OCI-LY7 (cell line): ENCODE results near the gene ALPK3. TPM values are rescaled to one million over a fixed set of nuclear protein-coding genes. Genes with fewer than 3 reads are reported as not detected.

Experiments
- BruUV-seq: library from RNA; stranded (reverse); fragments of 400-500 nt; replicated peaks from 2 replicates; lab custom pipeline; 2021; lab: Mats Ljungman, UMichigan
- CTCF ChIA-PET: fragments of 300-600 bp; sonication (Branson Sonifier 250); formaldehyde crosslinking; loops from one replicate; lab custom pipeline; 2022; ENCODE audit warnings: antibody characterized with exemption; ENCODE audit not compliant: unreplicated experiment; lab: Charles Lee
- POLR2A ChIA-PET: fragments of 300-600 bp; sonication (Branson Sonifier 250); formaldehyde crosslinking; loops from one replicate; lab custom pipeline; 2022; ENCODE audit warnings: antibody characterized with exemption; lab: Charles Lee
- DNase-seq: peaks from one replicate; pipeline ENCODE4 v3.0.0-alpha.2; 2015; ENCODE audit warnings: low spot score
- H2AFZ ChIP-seq: fragments of 200-600 bp; sonication (generic), shearing (Covaris generic); 2 replicates; pipeline ENCODE4 v1.6.1; 2014; ENCODE audit warnings: mild to moderate bottlenecking, antibody characterized with exemption, low read length, moderate library complexity
- H3K27ac ChIP-seq: fragments of 200-600 bp; sonication (generic); 2 replicates; pipeline ENCODE4 v1.5.1; 2014; ENCODE audit warnings: mixed run types, low read depth, mild to moderate bottlenecking, moderate library complexity, low read length, inconsistent platforms; ENCODE audit not compliant: poor library complexity, severe bottlenecking
- H3K36me3 ChIP-seq: fragments of 200-600 bp; sonication (generic); 2 replicates; pipeline ENCODE4 v1.6.1; 2014; ENCODE audit warnings: mild to moderate bottlenecking, antibody characterized with exemption, low read length, moderate library complexity, mixed read lengths; ENCODE audit not compliant: insufficient read depth
- H3K4me1 ChIP-seq: fragments of 200-600 bp; sonication (generic); 2 replicates; pipeline ENCODE4 v1.5.1; 2014; ENCODE audit warnings: mild to moderate bottlenecking, low read length; ENCODE audit not compliant: insufficient read depth, poor library complexity, severe bottlenecking
- H3K4me2 ChIP-seq: fragments of 200-600 bp; sonication (generic); 2 replicates; pipeline ENCODE4 v1.6.1; 2014; ENCODE audit warnings: mild to moderate bottlenecking, low read length
- H3K4me3 ChIP-seq: fragments of 200-600 bp; sonication (generic); 2 replicates; pipeline ENCODE4 v1.5.1; 2014; ENCODE audit warnings: mild to moderate bottlenecking, low read depth, low read length; ENCODE audit not compliant: poor library complexity, severe bottlenecking
- H3K79me2 ChIP-seq: fragments of 200-600 bp; sonication (generic); 2 replicates; pipeline ENCODE4 v1.6.1; 2016; ENCODE audit warnings: low read depth, mild to moderate bottlenecking, low read length, moderate library complexity, mixed read lengths; ENCODE audit not compliant: insufficient read depth
- H3K9me2 ChIP-seq: fragments of 200-600 bp; sonication (generic); 2 replicates; pipeline ENCODE4 v1.6.1; 2016; ENCODE audit warnings: mild to moderate bottlenecking, low read length, mixed read lengths; ENCODE audit not compliant: insufficient read depth
- H3K9me3 ChIP-seq: fragments of 200-600 bp; sonication (generic); 2 replicates; pipeline ENCODE4 v1.6.1; 2014; ENCODE audit warnings: mild to moderate bottlenecking, mixed run types, low read length, mixed read lengths
- H4K20me1 ChIP-seq: fragments of 200-600 bp; sonication (generic); 2 replicates; pipeline ENCODE4 v1.6.1; 2014; ENCODE audit warnings: mild to moderate bottlenecking, antibody characterized with exemption, low read length, moderate library complexity, mixed read lengths; ENCODE audit not compliant: insufficient read depth
- EZH2phosphoT487 ChIP-seq: fragments of 200-600 bp; sonication (generic); IDR thresholded peaks from 2 replicates; pipeline ENCODE4 v1.6.1; 2018; ENCODE audit warnings: low read depth, borderline replicate concordance, mild to moderate bottlenecking, mixed run types, antibody characterized with exemption, low read length, moderate library complexity, mixed read lengths
- intact Hi-C: fragments of 100-400 bp; cut with micrococcal nuclease; formaldehyde crosslinking; loops from one replicate; pipeline ENCODE4 v1.10.0; 2022; ENCODE audit not compliant: unreplicated experiment
- total RNA-seq, 2 experiments: library from RNA; depleted of rRNA in 1 of 2; stranded (reverse); fragments of >200 nt in 1 of 2; shearing (Covaris generic) in 1 of 2; gene quantifications; 2 replicates each; pipeline ENCODE4 v1.2.3, GENCODE V29; 2014 to 2022
- TF ChIP-seq, protein P1 (sequence below): fragments of 200-600 bp; sonication (generic); conservative IDR thresholded peaks from 2 replicates; pipeline ENCODE4 v1.5.1; 2014; ENCODE audit warnings: mild to moderate bottlenecking, antibody characterized with exemption, low read length, moderate library complexity, mixed read lengths

ALPK3 gene
- total RNA-seq, 2 experiments from 2014 or later = 0.16 to 0.23 TPM

DNA sequence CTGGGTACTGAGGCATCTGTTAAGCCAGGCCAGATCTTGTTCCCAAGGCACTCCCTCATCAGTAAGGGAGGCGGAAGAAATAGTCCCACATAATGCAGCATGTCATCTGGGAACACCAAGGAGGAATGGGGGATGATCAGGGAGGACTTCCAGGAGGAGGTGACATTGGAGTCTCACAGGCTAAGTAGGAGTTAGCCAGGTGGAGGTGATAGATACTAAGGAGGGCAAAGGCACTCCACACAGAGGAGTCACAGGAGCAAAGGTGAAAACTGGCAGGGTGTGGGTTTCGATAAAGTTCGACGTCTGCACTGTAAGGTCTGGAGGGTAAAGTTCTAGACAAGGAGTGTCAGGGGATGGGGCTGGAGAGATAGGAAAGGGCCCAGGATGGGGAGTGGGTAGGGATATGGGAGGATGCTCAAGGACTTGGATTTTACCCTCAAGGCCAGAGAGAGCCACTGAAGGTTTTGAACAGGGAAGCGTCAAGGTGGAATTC is 73.6 kb downstream of the ALPK3 start:
- no peaks in the 10 kb centered on the region for H3K4me1 ChIP-seq
- no peaks in the 10 kb centered on the region for H3K36me3 ChIP-seq
- no peak overlapping the region for H3K27ac ChIP-seq
- ChIA-PET POLR2A (no interaction called here), CTCF (no interaction called here)
- H3K79me2 ChIP-seq = no peaks in the 10 kb centered on the region
- H3K9me2 ChIP-seq = no peaks in the 10 kb centered on the region
- no peak overlapping the region for H2AFZ ChIP-seq
- no peaks in the 10 kb centered on the region for H4K20me1 ChIP-seq
- H3K4me2 ChIP-seq = no peak overlapping the region
- no peak overlapping the region for H3K4me3 ChIP-seq
- no peak for DNase-seq
- no TSS peak for BruUV-seq
- intact Hi-C loops = no loop called here
- TF ChIP-seq EZH2phosphoT487 = no peak
- TF ChIP-seq, protein P1, sequence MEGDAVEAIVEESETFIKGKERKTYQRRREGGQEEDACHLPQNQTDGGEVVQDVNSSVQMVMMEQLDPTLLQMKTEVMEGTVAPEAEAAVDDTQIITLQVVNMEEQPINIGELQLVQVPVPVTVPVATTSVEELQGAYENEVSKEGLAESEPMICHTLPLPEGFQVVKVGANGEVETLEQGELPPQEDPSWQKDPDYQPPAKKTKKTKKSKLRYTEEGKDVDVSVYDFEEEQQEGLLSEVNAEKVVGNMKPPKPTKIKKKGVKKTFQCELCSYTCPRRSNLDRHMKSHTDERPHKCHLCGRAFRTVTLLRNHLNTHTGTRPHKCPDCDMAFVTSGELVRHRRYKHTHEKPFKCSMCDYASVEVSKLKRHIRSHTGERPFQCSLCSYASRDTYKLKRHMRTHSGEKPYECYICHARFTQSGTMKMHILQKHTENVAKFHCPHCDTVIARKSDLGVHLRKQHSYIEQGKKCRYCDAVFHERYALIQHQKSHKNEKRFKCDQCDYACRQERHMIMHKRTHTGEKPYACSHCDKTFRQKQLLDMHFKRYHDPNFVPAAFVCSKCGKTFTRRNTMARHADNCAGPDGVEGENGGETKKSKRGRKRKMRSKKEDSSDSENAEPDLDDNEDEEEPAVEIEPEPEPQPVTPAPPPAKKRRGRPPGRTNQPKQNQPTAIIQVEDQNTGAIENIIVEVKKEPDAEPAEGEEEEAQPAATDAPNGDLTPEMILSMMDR = no peak
- H3K9me3 ChIP-seq = no peaks in the 10 kb centered on the region

DNA sequence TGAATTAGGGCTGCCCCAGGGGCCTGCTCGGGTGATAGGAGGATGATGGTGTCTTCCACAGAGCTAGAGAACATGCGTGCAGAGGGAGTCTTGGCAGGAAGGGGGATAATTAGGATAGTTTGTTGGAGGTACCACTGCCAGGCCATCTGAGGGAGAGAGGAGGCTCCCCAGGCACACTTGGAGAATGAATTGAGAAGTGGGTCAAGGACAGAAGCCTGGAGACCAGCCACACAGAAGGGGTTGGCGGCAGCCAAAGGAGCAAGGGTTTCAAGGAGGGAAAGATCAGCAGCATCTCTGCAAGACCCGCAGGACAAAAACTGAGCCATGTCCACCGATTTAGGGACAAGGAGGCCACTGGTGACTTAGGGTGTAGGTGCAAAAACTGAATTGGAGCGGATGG is 74.2 kb downstream of the ALPK3 start:
- BruUV-seq = no TSS peak
- POLR2A ChIA-PET = no interaction called here

DNA sequence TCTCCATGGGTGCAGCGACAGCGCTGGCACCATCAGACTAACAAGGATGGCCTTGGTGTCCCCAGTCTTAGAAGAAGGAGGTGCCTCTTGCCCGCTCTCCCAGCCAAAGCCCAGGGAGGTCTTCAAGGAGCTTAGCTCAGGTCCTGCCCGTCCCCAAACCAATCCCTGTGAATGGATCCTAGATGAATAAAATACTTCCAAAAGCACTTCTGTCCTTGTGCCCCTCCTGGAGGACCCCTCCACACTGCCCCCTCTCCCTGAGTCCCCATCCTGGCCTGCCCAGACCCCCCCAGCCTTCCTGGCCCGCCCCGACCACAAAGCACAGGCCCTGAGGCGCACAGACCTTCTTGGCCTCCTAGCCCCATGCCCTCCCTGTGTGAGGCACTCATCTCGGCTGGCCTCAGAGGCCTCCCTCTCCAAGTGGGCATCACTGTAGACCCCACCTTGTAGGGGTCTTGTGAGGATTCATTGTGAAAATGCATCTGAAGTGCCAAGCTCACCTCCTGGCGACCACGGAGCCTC is 75.7 kb downstream of the ALPK3 start:
- Histone ChIP-seq H3K4me1 (no peaks in the 10 kb centered on the region), H3K9me3 (no peaks in the 10 kb centered on the region), H3K79me2 (no peaks in the 10 kb centered on the region), H3K4me3 (no peak overlapping the region), H3K27ac (no peak overlapping the region), H3K36me3 (no peaks in the 10 kb centered on the region), H2AFZ (no peak overlapping the region), H4K20me1 (no peaks in the 10 kb centered on the region), H3K9me2 (no peaks in the 10 kb centered on the region), H3K4me2 (no peak overlapping the region)
- TF ChIP-seq EZH2phosphoT487 = no peak
- TF ChIP-seq, protein P1 = no peak
- DNase-seq = no peak
- CTCF ChIA-PET = no interaction called here
- no TSS peak for BruUV-seq
- intact Hi-C loops = no loop called here
- POLR2A ChIA-PET = no interaction called here

More for the DNA sequence above, 74.2 kb downstream of the ALPK3 start:
- Histone ChIP-seq H3K36me3 (no peaks in the 10 kb centered on the region), H4K20me1 (no peaks in the 10 kb centered on the region), H3K4me1 (no peaks in the 10 kb centered on the region), H3K4me3 (no peak overlapping the region), H3K4me2 (no peak overlapping the region), H3K79me2 (no peaks in the 10 kb centered on the region), H2AFZ (no peak overlapping the region), H3K9me2 (no peaks in the 10 kb centered on the region), H3K9me3 (no peaks in the 10 kb centered on the region), H3K27ac (no peak overlapping the region)
- DNase-seq = no peak
- intact Hi-C loops = no loop called here
- no peak for TF ChIP-seq EZH2phosphoT487
- TF ChIP-seq, protein P1 = no peak
- CTCF ChIA-PET = no interaction called here
